B cell (primary cell): Measurements from ENCODE around the gene ACSF2. TPM values are rescaled to one million over a fixed set of nuclear protein-coding genes. Genes with fewer than 3 reads are reported as not detected.
A peak's percentile ranks its signal among the peaks of the same experiment; 100 is the strongest.
"Not testable (repeated sequence)": the region's sequence is repeated elsewhere in the genome, so short reads cannot be mapped to it uniquely, and the experiment has no call there.

Experiments used
- ATAC-seq: fragments of 200-7000 bp; cut with Tn5 transposase; one replicate; pipeline ENCODE4 v1.10.0; 2021; ENCODE audit warnings: low read depth, mild to moderate bottlenecking, moderate number of reproducible peaks, moderate library complexity
- CTCF ChIA-PET: fragments of 350-600 bp; sonication (Branson Sonifier 250); formaldehyde crosslinking; loops from one replicate; lab custom pipeline; 2021; ENCODE audit warnings: antibody characterized with exemption, inconsistent platforms; lab: Charles Lee
- POLR2A ChIA-PET: fragments of 350-600 bp; sonication (Branson Sonifier 250); formaldehyde crosslinking; loops from one replicate; lab custom pipeline; 2021; ENCODE audit warnings: antibody characterized with exemption; lab: Charles Lee
- DNase-seq: peaks from one replicate; pipeline ENCODE4 v3.0.0; 2013
- H2AFZ ChIP-seq: 2 replicates; pipeline ENCODE4 v1.6.1; 2012; ENCODE audit warnings: mild to moderate bottlenecking, low read depth, low read length; ENCODE audit not compliant: insufficient read depth, poor library complexity, severe bottlenecking
- H3K27ac ChIP-seq, 2 donors: 1 replicate in 1 of 2; 2 replicates in 1 of 2; pipeline ENCODE4 v1.5.1; 2012 to 2013; ENCODE audit warnings: low read length in 2 of 2, mild to moderate bottlenecking in 2 of 2, moderate library complexity in 1 of 2
- H3K27me3 ChIP-seq, 4 experiments: fragments of 200-600 bp in 1 of 4; sonication (generic) in 1 of 4; replicated peaks in 1 of 4; 1 replicate in 2 of 4; 2 replicates in 2 of 4; pipeline versions ENCODE4 v1.6.1 to v1.7.0; 2013 to 2016; ENCODE audit warnings: low read length in 3 of 4, mild to moderate bottlenecking in 2 of 4, mixed read lengths in 1 of 4, moderate library complexity in 1 of 4; ENCODE audit not compliant: insufficient read depth in 4 of 4, control insufficient read depth in 3 of 4; ENCODE audit errors: control extremely low read depth in 1 of 4
- H3K36me3 ChIP-seq, 2 experiments: replicated peaks in 1 of 2; 1 replicate in 1 of 2; 2 replicates in 1 of 2; pipeline versions ENCODE4 v1.6.1 to v1.7.1; 2013; ENCODE audit warnings: low read length in 1 of 2; ENCODE audit not compliant: insufficient read depth in 2 of 2, control insufficient read depth in 1 of 2; ENCODE audit errors: control extremely low read depth in 1 of 2, extremely low read depth in 1 of 2
- H3K4me1 ChIP-seq, 2 donors: fragments of 200-600 bp in 1 of 2; sonication (generic) in 1 of 2; 1 replicate in 1 of 2; 2 replicates in 1 of 2; pipeline versions ENCODE4 v1.5.1 to v1.6.1; 2013 to 2017; ENCODE audit warnings: low read length in 2 of 2; ENCODE audit not compliant: control insufficient read depth in 2 of 2, insufficient read depth in 2 of 2
- H3K4me2 ChIP-seq: replicated peaks from 2 replicates; pipeline ENCODE3; 2012; ENCODE audit warnings: mild to moderate bottlenecking, low read depth, low read length; ENCODE audit not compliant: poor library complexity, severe bottlenecking
- H3K4me3 ChIP-seq, 5 experiments: fragments of 200-600 bp in 1 of 5; sonication (generic) in 1 of 5; 1 replicate in 3 of 5; 2 replicates in 2 of 5; pipeline versions ENCODE4 v1.5.1 to v1.7.0; 2011 to 2016; ENCODE audit warnings: low read length in 4 of 5, mild to moderate bottlenecking in 4 of 5, low read depth in 2 of 5, control low read depth in 1 of 5, moderate library complexity in 1 of 5; ENCODE audit not compliant: insufficient read depth in 1 of 5; ENCODE audit errors: control extremely low read depth in 1 of 5, extremely low read depth in 1 of 5
- H3K79me2 ChIP-seq: fragments of 200-600 bp; sonication (generic); one replicate; pipeline ENCODE4 v1.6.0; 2016; ENCODE audit warnings: low read length; ENCODE audit not compliant: control insufficient read depth, insufficient read depth
- H3K9ac ChIP-seq: fragments of 200-600 bp; sonication (generic); 2 replicates; pipeline ENCODE4 v1.6.1; 2017; ENCODE audit warnings: mild to moderate bottlenecking, low read length, moderate library complexity
- H3K9me3 ChIP-seq, 3 donors: one replicate each; pipeline versions ENCODE4 v1.6.1 to v1.7.1; 2013; ENCODE audit warnings: low read length in 2 of 3; ENCODE audit not compliant: control insufficient read depth in 2 of 3, insufficient read depth in 1 of 3; ENCODE audit errors: control extremely low read depth in 1 of 3
- H4K20me1 ChIP-seq: 2 replicates; pipeline ENCODE4 v1.6.0; 2012; ENCODE audit warnings: mild to moderate bottlenecking, low read length; ENCODE audit not compliant: insufficient read depth, control insufficient read depth, poor library complexity, severe bottlenecking
- H3K27ac Mint-ChIP-seq: one replicate; pipeline ENCODE4 v1.8.0; 2021; ENCODE audit warnings: mixed read lengths
- H3K27me3 Mint-ChIP-seq: one replicate; pipeline ENCODE4 v1.8.0; 2021; ENCODE audit warnings: mixed read lengths
- H3K4me1 Mint-ChIP-seq: one replicate; pipeline ENCODE4 v1.8.0; 2021; ENCODE audit warnings: mixed read lengths
- H3K4me3 Mint-ChIP-seq: one replicate; pipeline ENCODE4 v1.8.0; 2021; ENCODE audit warnings: mixed read lengths
- H3K9me3 Mint-ChIP-seq: one replicate; pipeline ENCODE4 v1.8.0; 2022; ENCODE audit warnings: mixed read lengths; ENCODE audit not compliant: insufficient read depth
- CTCF ChIP-seq: fragments of 200-600 bp; IDR thresholded peaks from one replicate; pipeline ENCODE4 v1.8.0; 2022; ENCODE audit warnings: antibody characterized with exemption, mild to moderate bottlenecking
- EZH2 ChIP-seq: IDR thresholded peaks from 2 replicates; pipeline ENCODE4 v1.6.1; 2012; ENCODE audit warnings: borderline replicate concordance, low read depth, mild to moderate bottlenecking, moderate library complexity, low read length; ENCODE audit not compliant: insufficient read depth, poor library complexity, severe bottlenecking
- WGBS: methylation state at CpG from one replicate; pipeline ENCODE4 v1.1.5; 2013; ENCODE audit warnings: missing lambda C conversion rate; ENCODE audit not compliant: insufficient coverage; 5-methylcytosine and 5-hydroxymethylcytosine counted together
- intact Hi-C: fragments of 100-400 bp; cut with micrococcal nuclease; formaldehyde crosslinking; loops from one replicate; pipeline ENCODE4 v1.10.0; 2022
- polyA plus RNA-seq: library from polyadenylated mRNA; depleted of rRNA; stranded (reverse); fragments of >200 nt; gene quantifications from 2 replicates; pipeline ENCODE4 v1.2.3, GENCODE V29; 2012
- total RNA-seq, 2 donors: library from RNA; stranded (reverse); fragments of 120-200 nt in 1 of 2; gene quantifications; 1 replicate in 1 of 2; 2 replicates in 1 of 2; pipeline versions ENCODE4 v1.2.3 to v1.2.4, GENCODE V29; 2013 to 2022

Gene ACSF2
- total and polyA plus RNA-seq, 2 donors (not counting 1 experiment from before 2014, with no cell fraction given), result 59.6 to 66.1 TPM

DNA sequence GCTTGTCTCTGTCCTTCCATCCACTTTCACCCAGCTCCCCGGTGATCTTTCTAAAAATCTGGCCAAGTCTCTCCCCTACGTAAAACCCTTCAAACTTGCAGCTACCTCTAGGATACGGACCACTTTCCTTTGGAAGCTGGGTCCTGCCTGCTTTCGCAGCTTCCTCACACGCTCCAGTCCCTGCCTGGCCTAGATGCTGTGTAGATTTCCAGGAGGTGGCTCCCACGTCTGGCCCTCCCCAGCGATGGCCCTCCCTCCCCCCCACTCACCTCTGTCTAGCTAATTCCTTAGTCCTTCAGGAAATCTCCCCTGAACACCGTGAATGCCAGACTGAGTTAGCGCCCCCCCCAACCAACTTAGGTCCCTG lies 28.1 kb upstream of the ACSF2 start:
- peaks cover 40% of the 10 kb centered on the region for H3K79me2 ChIP-seq
- Mint-ChIP-seq H3K4me1 (peaks cover 31% of the 10 kb centered on the region), H3K9me3 (no peaks in the 10 kb centered on the region), H3K27me3 (no peaks in the 10 kb centered on the region), H3K4me3 (peak overlapping the region; percentile 89), H3K27ac (peak overlapping the region; percentile 91)
- peak overlapping the region in 1 of 2 donors; percentile 11 for H3K27ac ChIP-seq
- DNase-seq, result no peak
- WGBS, result 71% methylated on average over 8 of the region's 9 CpGs
- intact Hi-C loops, result loop anchor here (1.0 to 5.0 kb wide), 7 partner anchors 23 to 1506 kb away; partner anchors contain the start of genes ACSF2, ATP5MC1, EME1 and MRPL27
- no peak for ATAC-seq
- H3K9ac ChIP-seq, result peak overlapping the region; percentile 95
- peaks cover 17% of the 10 kb centered on the region for H4K20me1 ChIP-seq
- peak overlapping the region; percentile 87 for H3K4me2 ChIP-seq
- POLR2A ChIA-PET, result interaction anchor here (0.6 to 2.7 kb wide), 10 partner anchors 16 to 468 kb away, joined by 3 to 21 read pairs (median 4); partner anchors contain the start of genes ACSF2, EME1, MRPL27 and RSAD1
- H3K9me3 ChIP-seq, result no peaks in the 10 kb centered on the region
- TF ChIP-seq EZH2 (no peak), CTCF (no peak)
- CTCF ChIA-PET, result interaction anchor here (0.6 to 4.1 kb wide), 30 partner anchors 9 to 311 kb away, joined by 3 to 45 read pairs (median 6); partner anchors contain the start of genes ACSF2, ANKRD40, CHAD and EME1
- peak overlapping the region; percentile 82 for H2AFZ ChIP-seq
- peaks cover 9 to 21% of the 10 kb centered on the region in 2 experiments for H3K36me3 ChIP-seq
- peaks cover 21 to 25% of the 10 kb centered on the region in 2 donors for H3K4me1 ChIP-seq
- H3K27me3 ChIP-seq, result no peaks in the 10 kb centered on the region
- peak overlapping the region in 4 of 5 experiments; percentile 87 to 95 (median 93) for H3K4me3 ChIP-seq

DNA sequence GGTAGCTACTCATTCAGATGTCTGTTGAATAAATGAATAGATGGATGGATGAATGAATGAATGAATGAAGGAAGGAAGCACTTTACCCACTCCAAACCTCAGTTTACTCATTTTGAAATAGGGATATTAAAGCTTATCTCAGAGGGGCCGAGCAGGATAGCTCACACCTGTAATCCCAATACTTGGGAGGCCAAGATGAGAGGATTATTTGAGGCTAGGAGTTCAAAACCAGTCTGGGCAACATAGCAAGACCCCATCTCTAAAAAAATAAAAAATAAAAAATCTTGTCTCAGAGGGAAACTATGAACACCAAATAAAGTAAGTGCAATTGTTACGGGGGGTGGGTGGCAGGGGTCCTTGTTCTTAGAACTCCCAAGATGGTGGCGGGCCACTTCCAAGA lies 27.3 kb upstream of the ACSF2 start:
- peaks cover 29% of the 10 kb centered on the region for H3K4me1 Mint-ChIP-seq
- Histone ChIP-seq H3K4me1 (peaks cover 21 to 25% of the 10 kb centered on the region in 2 donors), H3K36me3 (peaks cover 5 to 14% of the 10 kb centered on the region in 2 experiments), H4K20me1 (peaks cover 17% of the 10 kb centered on the region), H3K79me2 (peaks cover 39% of the 10 kb centered on the region)
- not testable (repeated sequence) for H3K4me2 ChIP-seq, H3K4me3 ChIP-seq, H3K27ac ChIP-seq, H3K9me3 ChIP-seq, H2AFZ ChIP-seq, H3K9me3 Mint-ChIP-seq, DNase-seq, ATAC-seq, H3K27me3 ChIP-seq, H3K9ac ChIP-seq, H3K27ac Mint-ChIP-seq, H3K27me3 Mint-ChIP-seq
- ChIA-PET POLR2A (interaction anchor here (1.8 to 2.7 kb wide), 2 partner anchors 28 to 80 kb away, joined by 9 to 21 read pairs; partner anchors contain the start of genes ACSF2 and RSAD1), CTCF (interaction anchor here (0.7 to 4.1 kb wide), 10 partner anchors 23 to 198 kb away, joined by 3 to 45 read pairs (median 10); partner anchors contain the start of genes ACSF2, MRPL27 and RSAD1)
- 100% methylated on average over 1 of the region's 3 CpGs for WGBS
- intact Hi-C loops, result loop anchor here (5.0 kb wide), 1 partner anchor 1506 kb away; the partner anchor contains the start of gene ATP5MC1
- H3K4me3 Mint-ChIP-seq, result peak overlapping the region; percentile 38

GRCh38 chr17:50399591-50399990 lies 26.4 kb upstream of the ACSF2 start:
- Histone ChIP-seq H4K20me1 (peaks cover 13% of the 10 kb centered on the region), H3K79me2 (peaks cover 31% of the 10 kb centered on the region), H3K4me1 (peaks cover 21 to 25% of the 10 kb centered on the region in 2 donors)
- H3K9me3 Mint-ChIP-seq, H3K27me3 ChIP-seq, DNase-seq, H2AFZ ChIP-seq, ATAC-seq, H3K36me3 ChIP-seq, H3K27ac ChIP-seq, H3K27me3 Mint-ChIP-seq, H3K9me3 ChIP-seq, H3K4me2 ChIP-seq, H3K27ac Mint-ChIP-seq, H3K4me3 ChIP-seq, H3K4me3 Mint-ChIP-seq, POLR2A ChIA-PET, H3K9ac ChIP-seq: not testable (repeated sequence)
- peaks cover 24% of the 10 kb centered on the region for H3K4me1 Mint-ChIP-seq
- CTCF ChIA-PET, result interaction anchor here (0.7 to 4.1 kb wide), 5 partner anchors 27 to 77 kb away, joined by 3 to 43 read pairs (median 13); partner anchors contain the start of genes ACSF2 and MRPL27
- intact Hi-C loops, result loop anchor here (5.0 kb wide), 1 partner anchor 1507 kb away; the partner anchor contains the start of gene ATP5MC1
- WGBS, result 96% methylated on average over 4 of the region's 8 CpGs
